IPS-11a (cell line): ENCODE results near the gene MRTFB.

Experiments used
- H3K4me3 ChIP-seq: one replicate; pipeline ENCODE4 v1.5.1; 2013; ENCODE audit warnings: low read depth, low read length, control low read depth

Gene MRTFB

GRCh38 chr16:14280541-14280940 lies 209.4 kb downstream of the MRTFB start:
- H3K4me3 ChIP-seq, result no peak overlapping the region

GRCh38 chr16:14283786-14284185 lies 212.7 kb downstream of the MRTFB start:
- no peak overlapping the region for H3K4me3 ChIP-seq

GRCh38 chr16:14284371-14284770 lies 213.3 kb downstream of the MRTFB start:
- no peak overlapping the region for H3K4me3 ChIP-seq

GRCh38 chr16:14284930-14285512 lies 213.9 kb downstream of the MRTFB start:
- peak overlapping the region; percentile 78 for H3K4me3 ChIP-seq

GRCh38 chr16:14285513-14286367 lies 214.6 kb downstream of the MRTFB start:
- peak overlapping the region; percentile 78 for H3K4me3 ChIP-seq

GRCh38 chr16:14286368-14287230 lies 215.5 kb downstream of the MRTFB start:
- H3K4me3 ChIP-seq, result peak overlapping the region; percentile 57

- H3K4me3 ChIP-seq, result no peak overlapping the region
Observed at GRCh38 chr16:14289692-14290340, 218.7 kb downstream of the MRTFB start.

GRCh38 chr16:14291286-14291685 lies 220.2 kb downstream of the MRTFB start:
- no peak overlapping the region for H3K4me3 ChIP-seq

GRCh38 chr16:14292051-14292825 lies 221.1 kb downstream of the MRTFB start:
- H3K4me3 ChIP-seq, result no peak overlapping the region

- H3K4me3 ChIP-seq, result no peak overlapping the region
Observed at GRCh38 chr16:14296663-14297062, 225.5 kb downstream of the MRTFB start.

GRCh38 chr16:14298374-14299122 lies 227.4 kb downstream of the MRTFB start:
- no peak overlapping the region for H3K4me3 ChIP-seq

- H3K4me3 ChIP-seq, result no peak overlapping the region
Observed at GRCh38 chr16:14300705-14301168, 229.6 kb downstream of the MRTFB start.

GRCh38 chr16:14301169-14302030 lies 230.3 kb downstream of the MRTFB start:
- peak overlapping the region; percentile 54 for H3K4me3 ChIP-seq

- peak overlapping the region; percentile 72 for H3K4me3 ChIP-seq
Observed at GRCh38 chr16:14302031-14302398, 230.9 kb downstream of the MRTFB start.

- H3K4me3 ChIP-seq, result peak overlapping the region; percentile 72
Observed at GRCh38 chr16:14302399-14303181, 231.5 kb downstream of the MRTFB start.

GRCh38 chr16:14303182-14303618 lies 232.1 kb downstream of the MRTFB start:
- H3K4me3 ChIP-seq, result peak overlapping the region; percentile 72

- H3K4me3 ChIP-seq, result peak overlapping the region; percentile 72
Observed at GRCh38 chr16:14303639-14304394, 232.7 kb downstream of the MRTFB start.
